ENCODE measurements around the gene CACNA2D3. TPM values are rescaled to one million over a fixed set of nuclear protein-coding genes. Genes with fewer than 3 reads are reported as not detected.

The CACNA2D3 gene
- total RNA-seq, 2 donors from 2014 or later = 0.97 TPM; not detected in 1

GRCh38 chr3:54759166-54759565 lies 636.8 kb downstream of the CACNA2D3 start:
- H3K4me1 ChIP-seq (ENCODE audit: control insufficient read depth, insufficient read depth, low read length) = no peaks in the 10 kb centered on the region
- Mint-ChIP-seq H3K4me1 (no peaks in the 10 kb centered on the region), H3K27ac (no peak overlapping the region), H3K36me3 (ENCODE audit: low read depth) (no peaks in the 10 kb centered on the region), H3K4me3 (no peak overlapping the region), H3K9me3 (no peaks in the 10 kb centered on the region), H3K27me3 (ENCODE audit: insufficient read depth) (no peaks in the 10 kb centered on the region)
- no peaks in the 10 kb centered on the region for H3K36me3 ChIP-seq (ENCODE audit: control insufficient read depth, insufficient read depth, low read length)
- no peaks in the 10 kb centered on the region for H3K27me3 ChIP-seq (ENCODE audit: control insufficient read depth, insufficient read depth, low read length, poor library complexity, severe bottlenecking)
- TF ChIP-seq CTCF (conservative IDR thresholded peaks at IDR 0.05) = no peak
- WGBS, 2 experiments (ENCODE audit: insufficient coverage in 1 of 2, insufficient read length in 1 of 2) = 67 to 74% methylated on average over 2 of the region's 2 CpGs
- no peaks in the 10 kb centered on the region for H3K9me3 ChIP-seq (ENCODE audit: control insufficient read depth, low read length)
- H3K27ac ChIP-seq (ENCODE audit: low read depth, low read length) = no peak overlapping the region
- no peak overlapping the region for H3K9ac ChIP-seq (ENCODE audit: extremely low read depth, low read length, poor library complexity, severe bottlenecking)
- H3K4me3 ChIP-seq (ENCODE audit: low read length) = no peak overlapping the region
- DNase-seq = no peak

- Histone ChIP-seq H3K4me1 (ENCODE audit: control insufficient read depth, insufficient read depth, low read length) (no peaks in the 10 kb centered on the region), H3K4me3 (ENCODE audit: low read length) (no peak overlapping the region), H3K36me3 (ENCODE audit: control insufficient read depth, insufficient read depth, low read length) (no peaks in the 10 kb centered on the region), H3K27me3 (ENCODE audit: control insufficient read depth, insufficient read depth, low read length, poor library complexity, severe bottlenecking) (no peaks in the 10 kb centered on the region), H3K27ac (ENCODE audit: low read depth, low read length) (no peak overlapping the region), H3K9ac (ENCODE audit: extremely low read depth, low read length, poor library complexity, severe bottlenecking) (no peak overlapping the region), H3K9me3 (ENCODE audit: control insufficient read depth, low read length) (no peaks in the 10 kb centered on the region)
- TF ChIP-seq CTCF (conservative IDR thresholded peaks at IDR 0.05) = no peak
- 83 to 89% methylated on average over 2 of the region's 2 CpGs for WGBS, 2 experiments (ENCODE audit: insufficient coverage in 1 of 2, insufficient read length in 1 of 2)
- Mint-ChIP-seq H3K4me1 (no peaks in the 10 kb centered on the region), H3K27me3 (ENCODE audit: insufficient read depth) (no peaks in the 10 kb centered on the region), H3K36me3 (ENCODE audit: low read depth) (no peaks in the 10 kb centered on the region), H3K27ac (no peak overlapping the region), H3K9me3 (no peaks in the 10 kb centered on the region), H3K4me3 (no peak overlapping the region)
- no peak for DNase-seq
These were observed 637.8 kb downstream of the CACNA2D3 start for GRCh38 chr3:54760201-54760600.

- H3K27ac ChIP-seq (ENCODE audit: low read depth, low read length) = no peak overlapping the region
- Mint-ChIP-seq H3K27me3 (ENCODE audit: insufficient read depth) (no peaks in the 10 kb centered on the region), H3K9me3 (no peaks in the 10 kb centered on the region), H3K36me3 (ENCODE audit: low read depth) (no peaks in the 10 kb centered on the region), H3K4me1 (no peaks in the 10 kb centered on the region), H3K4me3 (no peak overlapping the region), H3K27ac (no peak overlapping the region)
- no peaks in the 10 kb centered on the region for H3K4me1 ChIP-seq (ENCODE audit: control insufficient read depth, insufficient read depth, low read length)
- TF ChIP-seq CTCF (conservative IDR thresholded peaks at IDR 0.05) = no peak
- no peaks in the 10 kb centered on the region for H3K27me3 ChIP-seq (ENCODE audit: control insufficient read depth, insufficient read depth, low read length, poor library complexity, severe bottlenecking)
- no peaks in the 10 kb centered on the region for H3K36me3 ChIP-seq (ENCODE audit: control insufficient read depth, insufficient read depth, low read length)
- H3K4me3 ChIP-seq (ENCODE audit: low read length) = no peak overlapping the region
- DNase-seq = no peak
- no peak overlapping the region for H3K9ac ChIP-seq (ENCODE audit: extremely low read depth, low read length, poor library complexity, severe bottlenecking)
- no peaks in the 10 kb centered on the region for H3K9me3 ChIP-seq (ENCODE audit: control insufficient read depth, low read length)
- 79% methylated on average over 1 of the region's 1 CpG; no CpG with 5 or more reads in 1 of the 2 experiments for WGBS, 2 experiments (ENCODE audit: insufficient coverage in 1 of 2, insufficient read length in 1 of 2)
These were observed 639.3 kb downstream of the CACNA2D3 start for GRCh38 chr3:54761637-54762036.

All from endodermal cell (in vitro differentiated cells).